A673 (cell line): Measurements from ENCODE around the gene PPP1R12A.

ENCODE experiments used
- EZH2 ChIP-seq: fragments of 200-600 bp; sonication (generic); IDR thresholded peaks from 2 replicates; pipeline ENCODE4 v1.6.1; 2017; ENCODE audit warnings: borderline replicate concordance, low read depth, mild to moderate bottlenecking, mixed read lengths, antibody characterized with exemption, low read length; ENCODE audit not compliant: poor library complexity, severe bottlenecking
- TF ChIP-seq, protein P1 (sequence below): fragments of 300-800, 200-600 bp; sonication (generic); conservative IDR thresholded peaks from 2 replicates; pipeline ENCODE4 v1.5.1; 2017; ENCODE audit warnings: low read depth, mild to moderate bottlenecking, antibody characterized with exemption, low read length, moderate library complexity, mixed read lengths

- TF ChIP-seq, protein P1, sequence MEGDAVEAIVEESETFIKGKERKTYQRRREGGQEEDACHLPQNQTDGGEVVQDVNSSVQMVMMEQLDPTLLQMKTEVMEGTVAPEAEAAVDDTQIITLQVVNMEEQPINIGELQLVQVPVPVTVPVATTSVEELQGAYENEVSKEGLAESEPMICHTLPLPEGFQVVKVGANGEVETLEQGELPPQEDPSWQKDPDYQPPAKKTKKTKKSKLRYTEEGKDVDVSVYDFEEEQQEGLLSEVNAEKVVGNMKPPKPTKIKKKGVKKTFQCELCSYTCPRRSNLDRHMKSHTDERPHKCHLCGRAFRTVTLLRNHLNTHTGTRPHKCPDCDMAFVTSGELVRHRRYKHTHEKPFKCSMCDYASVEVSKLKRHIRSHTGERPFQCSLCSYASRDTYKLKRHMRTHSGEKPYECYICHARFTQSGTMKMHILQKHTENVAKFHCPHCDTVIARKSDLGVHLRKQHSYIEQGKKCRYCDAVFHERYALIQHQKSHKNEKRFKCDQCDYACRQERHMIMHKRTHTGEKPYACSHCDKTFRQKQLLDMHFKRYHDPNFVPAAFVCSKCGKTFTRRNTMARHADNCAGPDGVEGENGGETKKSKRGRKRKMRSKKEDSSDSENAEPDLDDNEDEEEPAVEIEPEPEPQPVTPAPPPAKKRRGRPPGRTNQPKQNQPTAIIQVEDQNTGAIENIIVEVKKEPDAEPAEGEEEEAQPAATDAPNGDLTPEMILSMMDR: no peak
- no peak for TF ChIP-seq EZH2
These were observed 14.2 kb upstream of the PPP1R12A start for GRCh38 chr12:79949098-79949497.
